GM12874 (cell line): Measurements from ENCODE around the gene TGFB1I1.

Source experiments
- TF ChIP-seq, protein P1 (sequence below): IDR thresholded peaks from 2 replicates; pipeline ENCODE4 v1.5.1; 2011; ENCODE audit warnings: low read depth, mild to moderate bottlenecking, control low read depth, low read length, moderate library complexity; ENCODE audit not compliant: insufficient read depth

Gene TGFB1I1

DNA sequence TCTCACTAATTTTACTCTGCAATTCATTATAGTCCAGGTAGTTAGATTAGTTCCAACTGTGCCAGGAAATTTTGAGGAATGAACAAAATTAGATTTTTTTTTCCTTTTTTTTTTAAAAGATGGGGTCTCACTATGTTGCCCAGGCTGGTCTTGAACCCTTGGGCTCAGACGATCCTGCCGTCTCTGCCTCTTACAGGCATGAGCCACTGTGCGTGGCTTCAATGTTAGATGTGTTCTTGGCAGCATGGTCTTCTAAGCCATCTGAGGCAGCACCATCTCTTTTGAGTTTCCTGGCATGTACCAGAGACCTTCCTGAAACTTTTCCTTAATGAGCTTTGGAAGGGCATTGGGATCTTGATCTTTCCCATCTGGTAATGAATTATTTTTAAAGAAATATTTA is 53.2 kb downstream of the TGFB1I1 start:
- TF ChIP-seq, protein P1, sequence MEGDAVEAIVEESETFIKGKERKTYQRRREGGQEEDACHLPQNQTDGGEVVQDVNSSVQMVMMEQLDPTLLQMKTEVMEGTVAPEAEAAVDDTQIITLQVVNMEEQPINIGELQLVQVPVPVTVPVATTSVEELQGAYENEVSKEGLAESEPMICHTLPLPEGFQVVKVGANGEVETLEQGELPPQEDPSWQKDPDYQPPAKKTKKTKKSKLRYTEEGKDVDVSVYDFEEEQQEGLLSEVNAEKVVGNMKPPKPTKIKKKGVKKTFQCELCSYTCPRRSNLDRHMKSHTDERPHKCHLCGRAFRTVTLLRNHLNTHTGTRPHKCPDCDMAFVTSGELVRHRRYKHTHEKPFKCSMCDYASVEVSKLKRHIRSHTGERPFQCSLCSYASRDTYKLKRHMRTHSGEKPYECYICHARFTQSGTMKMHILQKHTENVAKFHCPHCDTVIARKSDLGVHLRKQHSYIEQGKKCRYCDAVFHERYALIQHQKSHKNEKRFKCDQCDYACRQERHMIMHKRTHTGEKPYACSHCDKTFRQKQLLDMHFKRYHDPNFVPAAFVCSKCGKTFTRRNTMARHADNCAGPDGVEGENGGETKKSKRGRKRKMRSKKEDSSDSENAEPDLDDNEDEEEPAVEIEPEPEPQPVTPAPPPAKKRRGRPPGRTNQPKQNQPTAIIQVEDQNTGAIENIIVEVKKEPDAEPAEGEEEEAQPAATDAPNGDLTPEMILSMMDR: no peak
